Panc1 (cell line): Measurements from ENCODE around the gene CUL4A. TPM values are rescaled to one million over a fixed set of nuclear protein-coding genes. Genes with fewer than 3 reads are reported as not detected.

ENCODE experiments used
- ATAC-seq: fragments of 200-7000 bp; cut with Tn5 transposase; 2 replicates; pipeline ENCODE4 v1.9.1; 2020; ENCODE audit warnings: mild to moderate bottlenecking, moderate library complexity
- BruUV-seq: library from RNA; stranded (reverse); fragments of 400-500 nt; replicated peaks from 2 replicates; lab custom pipeline; 2021; lab: Mats Ljungman, UMichigan
- CTCF ChIA-PET: fragments of 300-600 bp; sonication (Branson Sonifier 250); formaldehyde crosslinking; loops from one replicate; lab custom pipeline; 2022; ENCODE audit warnings: antibody characterized with exemption; lab: Charles Lee
- POLR2A ChIA-PET: fragments of 300-600 bp; sonication (Branson Sonifier 250); formaldehyde crosslinking; loops from one replicate; lab custom pipeline; 2022; ENCODE audit warnings: antibody characterized with exemption; lab: Charles Lee
- DNase-seq: peaks from one replicate; pipeline ENCODE4 v3.0.0-alpha.2; 2010; ENCODE audit warnings: low read depth, low spot score
- H3K27ac ChIP-seq: 2 replicates; pipeline ENCODE4 v1.5.1; 2011; ENCODE audit warnings: mild to moderate bottlenecking, low read length, inconsistent platforms
- H3K27me3 ChIP-seq: fragments of 200-500 bp; sonication (Bioruptor generic); 2 replicates; pipeline ENCODE4 v1.6.0; 2014; ENCODE audit warnings: low read length, inconsistent platforms; ENCODE audit not compliant: control insufficient read depth, insufficient read depth
- H3K36me3 ChIP-seq: fragments of 200-500 bp; sonication (Bioruptor generic); 2 replicates; pipeline ENCODE4 v1.5.1; 2014; ENCODE audit warnings: inconsistent platforms, mild to moderate bottlenecking, low read length, moderate library complexity; ENCODE audit not compliant: control insufficient read depth, insufficient read depth
- H3K4me1 ChIP-seq: 2 replicates; pipeline ENCODE4 v1.5.1; 2011; ENCODE audit warnings: inconsistent platforms, mild to moderate bottlenecking, low read length, moderate library complexity; ENCODE audit not compliant: control insufficient read depth, insufficient read depth
- H3K4me3 ChIP-seq, 2 experiments: 2 replicates each; pipeline ENCODE4 v1.5.1; 2011 to 2012; ENCODE audit warnings: low read depth in 2 of 2, low read length in 2 of 2, mild to moderate bottlenecking in 2 of 2, inconsistent platforms in 1 of 2, moderate library complexity in 1 of 2
- H3K9me3 ChIP-seq: fragments of 200-500 bp; sonication (Bioruptor generic); 2 replicates; pipeline ENCODE4 v1.5.1; 2014; ENCODE audit warnings: low read depth, mild to moderate bottlenecking, inconsistent platforms, low read length, moderate library complexity; ENCODE audit not compliant: control insufficient read depth, insufficient read depth
- CTCF ChIP-seq: fragments of 450-650 bp; IDR thresholded peaks from 2 replicates; pipeline ENCODE4 v1.5.1; 2017; ENCODE audit warnings: mild to moderate bottlenecking
- POLR2AphosphoS5 ChIP-seq: IDR thresholded peaks from 2 replicates; pipeline ENCODE4 v1.6.1; 2012; ENCODE audit warnings: mild to moderate bottlenecking, low read depth, low read length, moderate library complexity
- REST ChIP-seq, 2 experiments: IDR thresholded peaks; 2 replicates each; pipeline ENCODE4 v1.6.1; 2011 to 2012; ENCODE audit warnings: low read depth in 2 of 2, control low read depth in 1 of 2, low read length in 1 of 2, mild to moderate bottlenecking in 1 of 2, moderate library complexity in 1 of 2; ENCODE audit not compliant: insufficient read depth in 1 of 2
- SIN3A ChIP-seq: IDR thresholded peaks from 2 replicates; pipeline ENCODE4 v1.6.1; 2012; ENCODE audit warnings: low read depth, mild to moderate bottlenecking, low read length, moderate library complexity, borderline replicate concordance; ENCODE audit not compliant: insufficient read depth
- TCF7L2 ChIP-seq: IDR thresholded peaks from 2 replicates; pipeline ENCODE4 v1.6.1; 2011; ENCODE audit warnings: mild to moderate bottlenecking, low read depth, low read length, inconsistent platforms
- in situ Hi-C: cut with HindIII; loops from 2 replicates; pipeline ENCODE4 v1.10.0; 2016; ENCODE audit warnings: low sequenced_read_pairs, low pct_unique_long_range_greater_than_20kb
- intact Hi-C: fragments of 100-400 bp; cut with micrococcal nuclease; formaldehyde crosslinking; loops from one replicate; pipeline ENCODE4 v1.10.0; 2022; ENCODE audit not compliant: unreplicated experiment
- total RNA-seq: library from RNA; stranded (reverse); gene quantifications from one replicate; pipeline ENCODE4 v1.2.1, GENCODE V29; 2021; ENCODE audit not compliant: unreplicated experiment

CUL4A gene
- total RNA-seq, 1 experiment from 2014 or later: 80.8 TPM

GRCh38 chr13:113292021-113292862 is 82.8 kb downstream of the CUL4A start:
- intact Hi-C loops: no loop called here
- BruUV-seq: no TSS peak

GRCh38 chr13:113293686-113294085 is 84.3 kb downstream of the CUL4A start:
- POLR2A ChIA-PET: no interaction called here
- TF ChIP-seq POLR2AphosphoS5: no peak
- no peak for TF ChIP-seq TCF7L2
- no peak for TF ChIP-seq SIN3A
- TF ChIP-seq CTCF: no peak

More at GRCh38 chr13:113292021-113292862, 82.8 kb downstream of the CUL4A start:
- TF ChIP-seq REST (IDR thresholded peaks at IDR 0.05; ENCODE audit: insufficient read depth in 1 of 2, low read depth in 2 of 2, low read length in 1 of 2): no peak
- no peak for TF ChIP-seq SIN3A
- no peak for TF ChIP-seq POLR2AphosphoS5
- no peak for TF ChIP-seq CTCF
- no peak for TF ChIP-seq TCF7L2
- ChIA-PET CTCF (no interaction called here), POLR2A (interaction anchor here (0.7 kb wide), 1 partner anchor 199 kb away, joined by 13 read pairs; no protein-coding TSS in a partner anchor)
- DNase-seq: no peak
- in situ Hi-C loops: no loop called here
- ATAC-seq: no peak
- Histone ChIP-seq H3K4me3 (peak overlapping the region; percentile 30 to 44), H3K36me3 (no peaks in the 10 kb centered on the region; the same call in 1 of the 2 replicates), H3K9me3 (no peaks in the 10 kb centered on the region), H3K27me3 (no peaks in the 10 kb centered on the region; the same call in 1 of the 2 replicates), H3K4me1 (no peaks in the 10 kb centered on the region; the same call in none of the 2 replicates), H3K27ac (no peak overlapping the region)

More at GRCh38 chr13:113293686-113294085, 84.3 kb downstream of the CUL4A start:
- BruUV-seq: no TSS peak
- no peaks in the 10 kb centered on the region; the same call in 1 of the 2 replicates for H3K27me3 ChIP-seq
- CTCF ChIA-PET: no interaction called here
- no peak for DNase-seq
- in situ Hi-C loops: no loop called here
- H3K36me3 ChIP-seq: peaks cover 3% of the 10 kb centered on the region; the same call in 1 of the 2 replicates
- H3K27ac ChIP-seq: no peak overlapping the region
- no peak overlapping the region for H3K4me3 ChIP-seq
- H3K4me1 ChIP-seq: peaks cover 3% of the 10 kb centered on the region
- no peaks in the 10 kb centered on the region for H3K9me3 ChIP-seq
- ATAC-seq: no peak
- intact Hi-C loops: no loop called here
